ES-I3 (cell line): ENCODE results near the gene TRIP10.

Experiments
- H3K36me3 ChIP-seq: 2 replicates; pipeline ENCODE4 v1.6.1; 2013; ENCODE audit warnings: mild to moderate bottlenecking, low read length, control low read depth, moderate library complexity; ENCODE audit not compliant: insufficient read depth
- H3K4me1 ChIP-seq: 2 replicates; pipeline ENCODE4 v1.6.1; 2013; ENCODE audit warnings: mild to moderate bottlenecking, control low read depth, low read length; ENCODE audit not compliant: insufficient read depth
- H3K9ac ChIP-seq: 2 replicates; pipeline ENCODE4 v1.6.1; 2013; ENCODE audit warnings: low read depth, mild to moderate bottlenecking, low read length, moderate library complexity
- H3K9me3 ChIP-seq: 2 replicates; pipeline ENCODE4 v1.6.1; 2013; ENCODE audit warnings: mild to moderate bottlenecking, low read length, moderate library complexity; ENCODE audit not compliant: control insufficient read depth, insufficient read depth

Gene TRIP10

DNA sequence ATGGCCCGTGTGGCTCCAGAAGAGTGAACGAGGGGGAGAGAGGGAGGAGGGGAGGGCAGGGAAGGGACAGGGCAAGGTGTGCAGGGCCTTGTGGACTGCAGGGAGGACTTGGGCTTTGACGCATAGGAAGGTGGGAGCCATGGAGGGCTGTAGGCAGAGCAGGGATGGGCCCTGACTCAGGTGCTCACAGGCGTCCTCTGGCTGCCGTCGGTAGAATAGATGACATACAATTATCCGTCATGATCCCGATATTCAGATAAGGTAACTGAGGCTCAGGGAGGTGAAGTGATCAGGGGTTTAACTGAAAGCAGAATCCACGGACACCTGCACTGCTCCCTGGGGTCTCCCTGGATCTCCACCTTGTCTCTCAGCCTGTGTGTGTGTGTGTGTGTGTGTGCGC lies 22.4 kb upstream of the TRIP10 start:
- H3K4me1 ChIP-seq = peaks cover 10% of the 10 kb centered on the region
- no peaks in the 10 kb centered on the region for H3K9me3 ChIP-seq
- H3K9ac ChIP-seq = peak overlapping the region; percentile 54; the same call in 1 of the 2 replicates
- no peaks in the 10 kb centered on the region for H3K36me3 ChIP-seq

DNA sequence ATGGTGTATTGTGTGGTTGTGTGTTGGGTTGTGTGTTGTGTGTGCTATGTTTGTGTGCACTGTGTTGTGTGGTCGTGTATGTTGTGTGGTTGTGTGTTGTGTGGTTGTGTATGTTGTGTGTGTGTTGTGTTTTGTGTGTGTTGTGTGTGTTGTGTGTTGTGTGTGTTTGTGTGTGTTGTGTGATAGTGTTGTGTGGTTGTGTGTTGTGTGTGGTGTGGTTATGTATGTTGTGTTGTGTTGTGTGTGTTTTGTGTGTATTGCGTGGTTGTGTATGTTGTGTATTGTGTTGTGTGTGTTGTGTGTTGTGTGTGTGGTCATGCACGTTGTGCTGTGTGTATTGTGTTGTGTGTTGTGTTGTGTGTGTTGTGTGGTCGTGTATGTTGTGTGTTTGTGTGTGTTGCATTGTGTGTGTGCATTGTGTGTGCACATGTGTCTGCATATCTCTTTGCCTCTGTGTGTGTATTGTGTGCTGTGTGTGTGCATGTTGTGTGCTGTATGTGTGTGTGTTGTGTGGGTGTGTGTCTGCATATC lies 22.0 kb upstream of the TRIP10 start:
- Histone ChIP-seq H3K36me3 (no peaks in the 10 kb centered on the region), H3K4me1 (peaks cover 10% of the 10 kb centered on the region), H3K9me3 (no peaks in the 10 kb centered on the region), H3K9ac (peak overlapping the region; percentile 54; the same call in 1 of the 2 replicates)

DNA sequence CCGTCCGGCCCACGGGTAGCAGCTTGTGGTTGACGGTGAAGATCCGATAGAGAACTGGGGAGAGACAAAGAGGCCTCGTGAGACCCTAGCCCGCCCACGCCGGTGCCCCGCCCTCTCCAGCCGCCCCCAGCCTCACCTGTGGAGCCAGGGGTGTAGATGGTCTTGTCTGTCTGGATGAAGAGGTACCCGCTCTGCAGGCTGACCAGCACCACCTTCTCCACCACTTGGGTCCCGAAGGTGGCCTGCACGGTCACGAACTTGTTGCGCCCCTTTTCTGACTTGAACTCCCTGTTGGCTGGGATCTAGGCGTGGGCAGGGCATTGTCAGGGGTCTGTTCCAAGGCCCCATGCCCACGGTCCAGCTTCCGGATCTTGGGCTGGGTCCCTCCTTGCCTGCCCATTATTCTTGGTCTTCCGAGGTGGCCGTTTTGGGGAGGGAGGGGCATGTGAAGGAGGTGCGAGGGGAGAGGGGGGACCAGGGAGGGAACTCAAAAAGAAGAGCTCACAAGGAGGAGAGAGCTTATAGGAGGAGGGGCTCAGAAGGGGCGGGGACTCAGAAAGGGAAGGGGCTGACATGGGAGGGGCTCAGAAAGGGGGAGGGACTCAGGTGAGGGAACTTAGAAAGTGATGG lies 21.3 kb upstream of the TRIP10 start:
- Histone ChIP-seq H3K36me3 (no peaks in the 10 kb centered on the region), H3K9ac (peak overlapping the region; percentile 54; the same call in 1 of the 2 replicates), H3K9me3 (no peaks in the 10 kb centered on the region), H3K4me1 (peaks cover 13% of the 10 kb centered on the region)

DNA sequence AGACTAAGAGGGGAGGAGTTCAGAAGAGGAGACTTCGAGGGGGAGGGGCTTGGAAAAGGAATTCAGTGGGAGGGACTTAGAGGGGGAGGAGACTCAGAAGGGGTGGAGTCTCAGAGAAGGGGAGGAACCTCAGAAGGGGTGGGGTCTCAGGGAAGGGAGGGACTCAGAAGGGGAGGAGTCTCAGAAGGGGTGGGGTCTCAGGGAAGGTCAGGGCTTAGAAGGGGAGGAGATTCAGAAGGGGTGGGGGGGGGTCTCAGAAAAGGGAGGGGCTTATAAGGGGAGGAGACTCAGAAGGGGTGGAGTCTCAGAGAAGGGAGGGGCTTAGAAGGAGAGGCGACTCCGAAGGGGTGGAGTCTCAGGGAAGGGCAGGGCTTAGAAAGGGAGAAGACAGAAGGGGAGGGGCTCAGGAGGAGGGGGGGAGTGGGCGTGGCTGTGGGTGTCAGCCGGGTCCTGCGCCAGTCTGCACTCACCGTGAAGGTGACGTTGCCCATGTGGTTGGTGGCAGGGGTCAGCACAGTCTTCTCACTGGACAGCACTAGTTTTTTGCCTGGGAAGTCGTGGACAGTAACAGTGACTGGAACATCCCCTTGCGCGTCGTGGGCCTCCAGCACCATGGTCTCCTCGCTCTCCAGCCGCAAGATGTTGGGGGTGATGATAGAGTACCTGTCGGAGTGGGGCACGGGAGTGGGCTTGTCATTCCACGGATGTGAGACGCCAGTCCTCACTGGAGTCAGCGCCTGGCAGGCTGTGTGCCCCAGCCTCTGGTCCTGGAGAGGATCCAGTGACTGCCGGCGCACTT lies 20.5 kb upstream of the TRIP10 start:
- Histone ChIP-seq H3K4me1 (peaks cover 15% of the 10 kb centered on the region), H3K36me3 (no peaks in the 10 kb centered on the region), H3K9ac (peak overlapping the region; percentile 29; the same call in 1 of the 2 replicates), H3K9me3 (no peaks in the 10 kb centered on the region)

DNA sequence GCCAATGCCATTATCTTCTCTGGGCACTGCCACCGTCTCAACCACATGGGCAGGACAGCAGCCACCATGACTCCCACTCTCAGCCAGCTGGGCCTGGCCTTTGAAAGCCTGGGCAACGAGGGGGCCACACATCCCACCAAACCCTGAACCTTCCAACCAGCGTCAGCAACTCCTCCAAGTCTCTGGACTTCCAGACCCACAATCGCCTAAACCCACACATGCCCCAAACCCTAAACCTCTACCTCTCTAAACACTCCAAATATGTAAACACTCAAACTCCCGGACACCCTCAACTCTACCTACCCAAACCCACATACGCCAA lies 20.0 kb upstream of the TRIP10 start:
- Histone ChIP-seq H3K36me3 (no peaks in the 10 kb centered on the region), H3K4me1 (peaks cover 16% of the 10 kb centered on the region), H3K9ac (no peak overlapping the region; the same call in 1 of the 2 replicates), H3K9me3 (no peaks in the 10 kb centered on the region)

DNA sequence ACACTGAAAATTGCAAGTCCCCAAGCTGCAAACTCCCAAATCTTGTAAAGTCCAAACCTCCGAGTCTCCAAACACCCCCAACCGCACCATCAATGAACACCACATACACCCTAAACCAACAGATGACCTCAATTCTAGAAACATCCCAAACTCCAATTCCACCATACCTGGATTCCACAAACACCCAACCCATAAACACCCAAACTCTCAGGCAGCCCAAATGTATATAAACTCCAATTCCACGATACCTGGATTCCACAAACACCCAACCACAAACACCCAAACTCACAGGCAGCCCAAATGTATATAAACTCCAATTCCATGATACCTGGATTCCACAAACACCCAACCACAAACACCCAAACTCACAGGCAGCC lies 19.5 kb upstream of the TRIP10 start:
- peaks cover 21% of the 10 kb centered on the region for H3K4me1 ChIP-seq
- no peak overlapping the region for H3K9ac ChIP-seq
- H3K36me3 ChIP-seq = no peaks in the 10 kb centered on the region
- H3K9me3 ChIP-seq = no peaks in the 10 kb centered on the region

DNA sequence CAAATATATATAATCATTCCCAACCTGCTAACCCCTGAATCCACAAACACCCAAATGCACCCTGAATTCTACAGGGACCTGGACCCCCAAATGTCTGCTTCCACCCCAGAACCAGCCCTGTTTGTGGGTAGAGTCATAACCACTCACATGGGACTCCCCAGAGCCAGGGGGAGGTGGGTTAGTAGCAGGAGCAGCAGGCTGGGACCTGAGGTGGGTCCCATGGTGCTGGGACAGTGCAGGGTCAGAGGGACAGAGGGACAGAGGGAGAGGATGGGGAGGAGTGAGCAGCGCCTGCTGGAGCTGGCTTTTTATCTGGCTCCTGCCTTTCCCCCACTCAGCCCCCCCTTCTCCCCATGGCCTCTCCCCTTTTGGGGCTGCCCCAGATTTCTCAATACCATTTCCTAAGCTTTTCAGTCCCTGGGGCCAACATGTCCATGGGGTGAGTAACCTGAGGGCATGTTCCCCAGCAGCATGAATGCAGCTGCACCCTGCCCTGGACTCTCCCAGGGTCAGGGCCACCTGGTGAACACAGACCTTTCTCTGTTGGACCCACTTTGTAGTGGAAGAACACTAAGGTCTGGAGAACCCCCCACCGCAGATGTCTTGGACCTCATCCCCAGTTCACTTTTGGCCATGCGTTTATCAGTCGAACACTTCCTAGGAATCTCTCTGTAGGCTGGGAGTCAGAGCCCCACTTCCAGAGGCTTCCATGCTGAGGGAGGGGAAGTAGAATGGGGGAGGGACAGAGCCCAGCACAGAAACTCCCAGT lies 18.9 kb upstream of the TRIP10 start, which contains the start of gene C3:
Gene C3, minus strand, starts transcription at position 282 of the 769 bp plus-strand sequence. Its CDS starts 61 bp downstream, at position 221.
- H3K9me3 ChIP-seq = no peaks in the 10 kb centered on the region
- H3K4me1 ChIP-seq = peaks cover 26% of the 10 kb centered on the region
- no peaks in the 10 kb centered on the region for H3K36me3 ChIP-seq
- no peak within 1 kb of the TSS for H3K9ac ChIP-seq

DNA sequence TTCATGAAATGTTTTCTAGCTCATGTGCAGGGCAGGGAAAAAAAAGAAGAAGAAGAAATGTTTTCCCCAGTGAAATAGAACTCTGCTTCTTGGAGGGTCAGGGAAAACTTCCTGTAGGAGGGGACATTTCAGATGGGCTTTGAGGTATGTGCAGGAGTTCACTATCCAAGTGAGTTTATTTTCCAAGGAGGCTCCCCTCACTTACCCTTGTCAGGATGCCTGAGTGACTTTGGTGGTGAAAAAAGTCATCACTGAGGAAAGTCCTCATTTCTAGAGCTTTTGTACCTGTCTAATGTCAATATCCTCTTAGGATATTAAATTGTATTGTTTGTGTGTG lies 18.4 kb upstream of the TRIP10 start:
- Histone ChIP-seq H3K4me1 (peaks cover 28% of the 10 kb centered on the region), H3K9ac (no peak overlapping the region), H3K36me3 (no peaks in the 10 kb centered on the region), H3K9me3 (no peaks in the 10 kb centered on the region)

DNA sequence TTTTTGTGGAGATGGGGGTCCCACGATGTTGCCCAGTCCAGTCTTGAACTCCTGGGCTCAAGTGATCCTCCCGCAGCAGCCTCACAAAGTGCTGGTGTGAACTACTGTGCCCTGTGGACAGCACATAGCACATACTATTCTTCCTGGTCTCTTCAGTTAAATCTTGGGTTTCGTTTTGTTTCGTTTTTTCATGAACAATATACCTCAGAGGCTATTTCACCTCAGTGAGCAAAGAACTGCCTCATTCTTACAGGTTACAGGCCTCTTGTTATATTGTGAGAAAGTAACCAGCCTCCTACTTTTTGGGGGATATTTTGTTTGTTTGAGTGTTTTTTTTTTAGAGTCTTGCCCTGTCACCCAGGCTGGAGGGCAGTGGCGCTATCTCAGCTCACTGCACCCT lies 17.7 kb upstream of the TRIP10 start:
- H3K9me3 ChIP-seq = no peaks in the 10 kb centered on the region
- H3K4me1 ChIP-seq = peaks cover 28% of the 10 kb centered on the region
- no peak overlapping the region for H3K9ac ChIP-seq
- no peaks in the 10 kb centered on the region for H3K36me3 ChIP-seq

DNA sequence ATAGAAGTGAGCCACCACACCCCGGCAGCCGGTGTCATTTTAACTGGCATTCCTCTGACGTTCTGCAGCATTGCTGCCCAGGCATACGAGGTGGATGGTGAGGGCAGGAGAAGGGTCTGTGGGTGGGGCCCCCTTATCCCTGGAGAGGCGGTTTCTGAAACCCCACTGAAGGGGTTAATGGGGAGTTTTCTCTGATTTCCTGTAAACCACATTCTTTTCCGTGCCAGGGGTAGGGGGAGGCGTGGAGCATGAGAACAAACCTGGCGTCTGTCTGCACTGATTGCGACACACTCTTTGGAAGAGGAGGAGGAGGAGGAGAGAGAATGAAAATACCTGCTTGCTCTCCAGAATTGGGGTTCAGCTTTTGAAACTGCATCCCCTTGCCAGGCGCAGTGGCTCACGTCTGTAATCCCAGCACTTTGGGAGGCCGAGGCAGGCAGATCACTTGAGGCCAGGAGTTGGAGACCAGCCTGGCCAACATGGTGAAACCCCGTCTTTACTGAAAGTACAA lies 16.3 kb upstream of the TRIP10 start:
- H3K36me3 ChIP-seq = no peaks in the 10 kb centered on the region
- H3K4me1 ChIP-seq = peaks cover 28% of the 10 kb centered on the region
- H3K9ac ChIP-seq = no peak overlapping the region
- H3K9me3 ChIP-seq = no peaks in the 10 kb centered on the region

DNA sequence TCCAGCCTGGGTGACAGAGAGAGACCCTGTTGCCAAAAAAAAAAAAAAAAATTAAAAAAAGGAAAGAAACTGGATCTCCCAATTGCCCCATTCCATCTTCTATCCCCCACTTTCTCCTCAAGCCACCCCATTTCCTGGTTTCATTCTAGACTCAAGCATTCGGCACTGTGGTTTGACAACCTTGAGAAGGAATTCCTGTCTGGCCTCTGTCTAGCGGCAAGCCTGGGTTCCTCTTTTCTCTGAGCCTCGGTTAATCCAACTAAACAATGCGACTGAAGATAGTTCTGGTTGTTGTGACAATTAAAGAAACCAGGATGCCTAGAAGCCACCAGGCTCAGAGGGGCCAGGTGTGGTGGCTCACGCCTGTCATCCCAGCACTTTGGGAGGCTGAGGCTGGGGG lies 15.7 kb upstream of the TRIP10 start:
- Histone ChIP-seq H3K9ac (no peak overlapping the region), H3K4me1 (peaks cover 32% of the 10 kb centered on the region), H3K36me3 (no peaks in the 10 kb centered on the region), H3K9me3 (no peaks in the 10 kb centered on the region)

DNA sequence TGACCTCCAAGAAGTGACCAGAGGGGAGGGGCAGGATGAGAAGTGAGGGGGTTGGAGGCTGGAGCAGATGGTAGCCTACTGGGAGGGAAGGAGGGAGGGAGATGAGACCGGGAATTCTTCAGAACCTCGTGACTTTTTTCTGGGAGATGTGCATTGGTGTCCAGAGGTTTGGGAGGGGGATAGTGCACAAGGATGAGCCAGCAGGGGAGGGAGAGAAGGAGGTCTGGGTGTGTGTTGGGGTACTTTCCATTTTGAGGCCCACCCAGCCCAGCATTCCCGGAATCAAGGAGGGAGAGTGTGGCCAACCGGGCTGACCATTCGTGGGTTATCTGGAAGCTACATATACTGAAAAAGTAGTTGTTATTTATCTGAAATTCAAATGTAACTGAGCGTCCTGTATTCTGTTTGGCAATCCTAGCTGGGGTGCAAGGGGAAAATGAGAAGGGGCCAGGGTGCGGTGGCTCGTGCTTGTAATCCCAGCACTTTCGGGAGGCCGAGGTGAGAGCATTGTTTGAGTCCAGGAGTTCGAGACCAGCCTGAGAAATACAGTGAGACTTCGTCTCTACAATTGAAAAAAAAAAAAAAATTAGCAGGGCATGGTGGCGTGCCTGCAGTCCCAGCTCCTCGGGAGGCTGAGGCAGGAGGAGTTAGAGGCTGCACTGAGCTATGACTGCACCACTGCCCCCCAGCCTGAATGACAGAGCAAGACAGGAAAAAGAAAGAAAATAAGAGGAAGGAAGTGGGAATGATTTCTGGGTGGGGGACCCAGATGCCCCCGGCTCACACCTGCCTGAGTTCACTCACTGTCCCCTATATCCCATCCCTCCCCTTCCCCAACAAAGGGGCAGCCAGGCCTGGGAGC lies 14.6 kb upstream of the TRIP10 start:
- Histone ChIP-seq H3K36me3 (no peaks in the 10 kb centered on the region), H3K9ac (no peak overlapping the region), H3K4me1 (peaks cover 32% of the 10 kb centered on the region), H3K9me3 (no peaks in the 10 kb centered on the region)

DNA sequence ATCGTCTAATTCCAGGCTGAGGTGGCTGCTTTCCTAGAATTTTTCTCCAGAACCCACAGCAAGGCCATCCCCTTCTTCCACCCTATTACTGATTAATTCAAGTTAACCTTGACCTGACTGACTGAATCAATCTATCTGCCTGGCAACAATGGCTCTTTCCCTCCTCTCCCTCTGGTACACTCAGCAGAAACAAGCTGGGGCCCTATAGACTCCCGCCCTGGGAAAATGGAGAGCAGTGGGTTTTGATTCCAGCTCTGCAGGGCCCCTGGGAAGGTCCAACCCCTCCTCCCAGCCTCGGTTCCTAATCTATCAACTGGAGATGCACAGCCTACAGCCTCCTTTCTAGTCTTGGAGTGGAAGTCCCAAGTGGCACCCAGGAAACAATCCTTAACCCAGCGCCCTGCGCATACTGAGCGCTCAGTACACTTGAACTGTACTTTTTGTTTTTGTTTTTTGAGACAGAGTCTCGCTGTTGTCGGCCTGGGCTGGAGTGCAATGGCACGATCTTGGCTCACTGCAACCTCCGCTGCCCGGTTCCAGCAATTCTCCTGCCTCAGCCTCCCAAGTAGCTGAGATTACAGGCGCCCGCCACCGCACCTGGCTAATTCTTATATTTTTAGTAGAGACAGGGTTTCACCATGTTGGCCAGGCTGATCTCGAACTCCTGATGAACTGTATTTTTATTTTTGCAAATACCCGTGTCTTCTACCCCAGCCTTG lies 13.8 kb upstream of the TRIP10 start:
- Histone ChIP-seq H3K9me3 (no peaks in the 10 kb centered on the region), H3K4me1 (peaks cover 35% of the 10 kb centered on the region), H3K36me3 (no peaks in the 10 kb centered on the region), H3K9ac (no peak overlapping the region)
